H1 (cell line): ENCODE data around the gene WDR41. TPM values are rescaled to one million over a fixed set of nuclear protein-coding genes. Genes with fewer than 3 reads are reported as not detected.

Experiments
- CTCF ChIP-seq, 3 experiments: IDR thresholded peaks; 1 replicate in 2 of 3; 2 replicates in 1 of 3; pipeline versions ENCODE4 v1.5.1 to v1.6.1; 2011; ENCODE audit warnings: low read length in 3 of 3, mild to moderate bottlenecking in 3 of 3, inconsistent platforms in 2 of 3, low read depth in 1 of 3, moderate library complexity in 1 of 3; ENCODE audit not compliant: insufficient read depth in 1 of 3; ENCODE audit errors: control extremely low read depth in 1 of 3
- HDAC6 ChIP-seq: IDR thresholded peaks from one replicate; pipeline ENCODE4 v1.7.1; 2012; ENCODE audit warnings: low read depth, mild to moderate bottlenecking, inconsistent platforms, low read length, moderate library complexity
- JUND ChIP-seq: IDR thresholded peaks from 2 replicates; pipeline ENCODE4 v1.6.1; 2011; ENCODE audit warnings: mild to moderate bottlenecking, improper control_type of control experiment, low read length
- NANOG ChIP-seq: IDR thresholded peaks from 2 replicates; pipeline ENCODE4 v1.6.1; 2011; ENCODE audit warnings: low read length, low read depth, mild to moderate bottlenecking, inconsistent platforms; ENCODE audit not compliant: insufficient read depth, poor library complexity, severe bottlenecking
- POLR2AphosphoS5 ChIP-seq: IDR thresholded peaks from 2 replicates; pipeline ENCODE4 v1.6.1; 2011; ENCODE audit warnings: low read depth, low read length
- polyA plus RNA-seq, 7 experiments: library from polyadenylated mRNA; depleted of rRNA in 3 of 7; stranded (reverse) in 5 of 7; unstranded in 2 of 7; fragments of >200 nt in 5 of 7; fragments of 200-250 nt in 2 of 7; gene quantifications; 1 replicate in 5 of 7; 2 replicates in 1 of 7; 4 replicates in 1 of 7; pipeline versions ENCODE4 v1.2.1 to v1.2.3, GENCODE V29; 2011 to 2013; ENCODE audit warnings: missing spikeins in 2 of 7, mixed read lengths in 2 of 7
- total RNA-seq: library from RNA; stranded (reverse); fragmentation: NEBNext Ultra II Directional; extraction: Animal tissue kit (Norgen Biotek cat#: 25700); gene quantifications from 2 replicates; pipeline ENCODE4 v1.2.1, GENCODE V29; 2021

Gene WDR41
- total and polyA plus RNA-seq, 2 of the 8 experiments (the other 6 are each of a cell fraction or from before 2014, with no cell fraction given) = 16.4 to 44.9 TPM

- TF ChIP-seq POLR2AphosphoS5 (no peak), JUND (no peak), HDAC6 (no peak), CTCF (IDR thresholded peaks at IDR 0.05; ENCODE audit: control extremely low read depth in 1 of 3, insufficient read depth in 1 of 3, low read depth in 1 of 3, low read length in 3 of 3) (no peak), NANOG (no peak)
These were observed 82.1 kb downstream of the WDR41 start (continued) for GRCh38 chr5:77409870-77410621.
